GM21526 (cell line): ENCODE measurements around the gene ANO7.
A peak's percentile ranks its signal among the peaks of the same experiment; 100 is the strongest.

ENCODE experiments used
- ATAC-seq: cut with Tn5 transposase; IDR thresholded peaks from one replicate; pipeline ENCODE4 v1.9.1; 2021; ENCODE audit warnings: moderate library complexity; ENCODE audit not compliant: unreplicated experiment, low FRiP score

Gene ANO7, protein sequence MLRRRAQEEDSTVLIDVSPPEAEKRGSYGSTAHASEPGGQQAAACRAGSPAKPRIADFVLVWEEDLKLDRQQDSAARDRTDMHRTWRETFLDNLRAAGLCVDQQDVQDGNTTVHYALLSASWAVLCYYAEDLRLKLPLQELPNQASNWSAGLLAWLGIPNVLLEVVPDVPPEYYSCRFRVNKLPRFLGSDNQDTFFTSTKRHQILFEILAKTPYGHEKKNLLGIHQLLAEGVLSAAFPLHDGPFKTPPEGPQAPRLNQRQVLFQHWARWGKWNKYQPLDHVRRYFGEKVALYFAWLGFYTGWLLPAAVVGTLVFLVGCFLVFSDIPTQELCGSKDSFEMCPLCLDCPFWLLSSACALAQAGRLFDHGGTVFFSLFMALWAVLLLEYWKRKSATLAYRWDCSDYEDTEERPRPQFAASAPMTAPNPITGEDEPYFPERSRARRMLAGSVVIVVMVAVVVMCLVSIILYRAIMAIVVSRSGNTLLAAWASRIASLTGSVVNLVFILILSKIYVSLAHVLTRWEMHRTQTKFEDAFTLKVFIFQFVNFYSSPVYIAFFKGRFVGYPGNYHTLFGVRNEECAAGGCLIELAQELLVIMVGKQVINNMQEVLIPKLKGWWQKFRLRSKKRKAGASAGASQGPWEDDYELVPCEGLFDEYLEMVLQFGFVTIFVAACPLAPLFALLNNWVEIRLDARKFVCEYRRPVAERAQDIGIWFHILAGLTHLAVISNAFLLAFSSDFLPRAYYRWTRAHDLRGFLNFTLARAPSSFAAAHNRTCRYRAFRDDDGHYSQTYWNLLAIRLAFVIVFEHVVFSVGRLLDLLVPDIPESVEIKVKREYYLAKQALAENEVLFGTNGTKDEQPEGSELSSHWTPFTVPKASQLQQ

DNA sequence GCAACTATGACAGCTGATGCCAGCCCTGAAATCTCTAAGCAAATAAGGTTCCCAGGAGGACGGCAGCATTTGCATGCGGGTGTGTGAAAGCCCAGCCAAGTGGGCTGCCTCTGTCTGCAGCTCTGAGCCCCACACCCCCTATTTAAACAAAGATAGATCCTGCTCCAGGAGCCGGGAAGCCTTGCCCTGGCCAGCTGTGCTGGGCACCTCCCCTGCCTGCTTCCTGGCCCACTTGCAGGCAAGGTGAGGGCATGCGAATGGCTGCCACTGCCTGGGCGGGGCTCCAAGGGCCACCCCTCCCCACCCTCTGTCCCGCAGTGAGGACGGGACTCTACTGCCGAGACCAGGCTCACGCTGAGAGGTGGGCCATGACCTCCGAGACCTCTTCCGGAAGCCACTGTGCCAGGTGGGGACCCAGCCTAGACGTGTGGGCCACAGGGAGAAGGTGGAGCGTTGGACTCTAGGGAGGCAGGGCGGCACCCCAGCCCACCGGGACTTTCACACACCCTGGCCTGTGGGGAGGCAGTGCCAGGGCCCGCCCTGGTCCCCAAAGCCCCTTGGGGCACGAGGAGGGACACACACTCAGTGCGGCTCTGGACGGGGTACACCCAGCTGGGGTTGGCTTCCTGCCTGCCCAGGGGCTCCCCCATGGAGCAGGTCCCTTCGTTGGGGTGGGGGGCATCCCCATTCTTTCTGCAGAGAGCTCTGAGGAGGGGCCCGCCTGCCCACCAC, at the start of gene ANO7:
Gene ANO7, plus strand, starts transcription at position 317 of the 732 bp plus-strand sequence. CDS start 1,387 bp downstream, outside the sequence.
- ATAC-seq, result no peak

- ATAC-seq, result no peak
These were observed 48.7 kb upstream of the ANO7 start for GRCh38 chr2:241139531-241140444.

- no peak for ATAC-seq
These were observed 48.0 kb upstream of the ANO7 start for GRCh38 chr2:241140445-241140840.

- ATAC-seq, result no peak
These were observed 47.2 kb upstream of the ANO7 start for GRCh38 chr2:241141214-241141770.

- no peak for ATAC-seq
These were observed 46.4 kb upstream of the ANO7 start for GRCh38 chr2:241142063-241142462.

DNA sequence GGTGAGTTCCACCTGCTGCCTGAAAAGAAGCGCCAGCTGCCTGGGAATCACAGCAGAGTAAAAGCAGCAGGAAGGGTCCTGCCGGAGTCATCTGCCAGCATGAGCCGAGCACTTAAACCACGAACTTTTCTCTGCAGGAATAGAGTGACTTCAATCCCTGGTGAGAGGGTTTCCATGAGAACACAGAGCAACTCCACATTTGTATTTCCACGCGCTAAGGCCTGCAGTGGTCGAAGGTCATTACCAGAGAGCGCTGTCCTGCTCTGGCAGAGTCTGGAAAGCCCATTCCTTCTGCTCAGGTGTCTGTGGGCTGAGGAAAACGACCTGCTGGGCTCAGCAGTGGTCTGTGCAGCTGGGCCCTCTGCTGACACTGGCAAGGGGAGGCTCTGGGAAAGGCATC, 45.9 kb upstream of the ANO7 start:
- no peak for ATAC-seq

DNA sequence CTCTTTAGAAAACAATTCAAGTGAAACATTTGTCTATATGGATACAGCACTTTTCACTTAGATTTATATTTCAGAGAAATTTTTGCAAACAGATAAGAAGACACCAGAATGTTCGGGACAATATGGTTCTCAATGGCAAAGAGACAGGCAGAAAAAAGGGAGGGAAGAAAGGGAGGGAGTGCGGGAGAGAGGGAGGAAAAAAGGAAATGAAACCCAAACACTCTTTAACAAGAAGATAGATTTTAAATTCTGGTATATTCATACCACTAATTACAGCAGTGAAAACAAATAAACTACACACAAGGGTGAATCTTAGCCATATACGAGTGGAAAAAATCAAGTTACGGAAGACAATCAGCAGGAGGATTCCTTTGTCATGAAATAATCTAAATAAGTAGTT, 42.2 kb upstream of the ANO7 start:
- no peak for ATAC-seq

GRCh38 chr2:241147336-241147735, 41.1 kb upstream of the ANO7 start:
- ATAC-seq, result no peak

- no peak for ATAC-seq
These were observed 40.2 kb upstream of the ANO7 start for GRCh38 chr2:241148239-241148638.

- ATAC-seq, result peak; percentile 78
These were observed 39.4 kb upstream of the ANO7 start, which contains the start of gene PASK for GRCh38 chr2:241148891-241149674. TSS of gene PASK (minus strand) at chr2:241149472. CDS start at chr2:241143032, 6,440 bp downstream.

- peak; percentile 14 for ATAC-seq
These were observed 38.9 kb upstream of the ANO7 start for GRCh38 chr2:241149675-241149924.

- ATAC-seq, result peak; percentile 67
These were observed 38.4 kb upstream of the ANO7 start, which contains the start of gene PPP1R7 for GRCh38 chr2:241149925-241150659. TSS of gene PPP1R7 (plus strand) at chr2:241150467. CDS start at chr2:241150496, 29 bp downstream.

GRCh38 chr2:241150660-241151530, 37.6 kb upstream of the ANO7 start:
- peak; percentile 6 for ATAC-seq

DNA sequence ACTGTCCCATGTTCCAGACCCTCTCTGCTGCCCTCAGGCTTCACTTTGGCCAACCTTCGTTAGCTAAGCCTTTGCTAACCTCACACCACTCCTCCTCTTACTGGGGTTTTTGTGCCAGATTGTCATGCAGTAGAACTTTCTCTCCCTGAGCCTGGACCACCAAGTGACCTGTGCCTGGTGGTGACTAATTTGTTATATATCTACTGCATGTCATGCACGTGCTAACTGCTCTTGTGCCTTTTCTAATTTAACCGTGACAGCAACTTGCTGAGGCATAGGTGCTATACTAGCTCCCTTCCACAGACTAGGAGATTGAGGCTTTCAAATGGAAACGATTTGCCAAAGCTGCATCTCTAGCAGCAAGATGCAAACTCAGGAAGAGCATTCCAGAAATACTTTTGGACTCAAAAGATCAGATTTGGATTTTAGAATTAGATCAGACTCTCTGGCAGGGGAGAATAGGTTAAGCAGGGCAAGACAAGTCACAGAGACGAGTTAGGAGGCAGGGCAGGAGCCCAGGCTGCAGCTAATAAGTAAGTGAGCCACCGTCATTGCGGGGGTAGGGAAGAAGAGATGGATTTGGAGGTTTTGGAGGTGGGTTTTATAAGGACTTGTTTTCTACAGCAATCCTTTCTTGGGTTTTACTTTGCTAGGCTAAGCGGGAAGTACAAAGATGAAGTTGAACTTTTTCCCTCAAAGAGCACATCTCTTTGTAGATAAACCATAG, 36.4 kb upstream of the ANO7 start:
- no peak for ATAC-seq

- ATAC-seq, result no peak
These were observed 34.9 kb upstream of the ANO7 start for GRCh38 chr2:241153616-241154015.

- no peak for ATAC-seq
These were observed 33.6 kb upstream of the ANO7 start for GRCh38 chr2:241154915-241155314.

GRCh38 chr2:241155936-241156335, 32.5 kb upstream of the ANO7 start:
- no peak for ATAC-seq
